Measurements from ENCODE around the gene TAP1.
A peak's percentile ranks its signal among the peaks of the same experiment; 100 is the strongest.
"Not testable (repeated sequence)": the region's sequence is repeated elsewhere in the genome, so short reads cannot be mapped to it uniquely, and the experiment has no call there.

The TAP1 gene, protein sequence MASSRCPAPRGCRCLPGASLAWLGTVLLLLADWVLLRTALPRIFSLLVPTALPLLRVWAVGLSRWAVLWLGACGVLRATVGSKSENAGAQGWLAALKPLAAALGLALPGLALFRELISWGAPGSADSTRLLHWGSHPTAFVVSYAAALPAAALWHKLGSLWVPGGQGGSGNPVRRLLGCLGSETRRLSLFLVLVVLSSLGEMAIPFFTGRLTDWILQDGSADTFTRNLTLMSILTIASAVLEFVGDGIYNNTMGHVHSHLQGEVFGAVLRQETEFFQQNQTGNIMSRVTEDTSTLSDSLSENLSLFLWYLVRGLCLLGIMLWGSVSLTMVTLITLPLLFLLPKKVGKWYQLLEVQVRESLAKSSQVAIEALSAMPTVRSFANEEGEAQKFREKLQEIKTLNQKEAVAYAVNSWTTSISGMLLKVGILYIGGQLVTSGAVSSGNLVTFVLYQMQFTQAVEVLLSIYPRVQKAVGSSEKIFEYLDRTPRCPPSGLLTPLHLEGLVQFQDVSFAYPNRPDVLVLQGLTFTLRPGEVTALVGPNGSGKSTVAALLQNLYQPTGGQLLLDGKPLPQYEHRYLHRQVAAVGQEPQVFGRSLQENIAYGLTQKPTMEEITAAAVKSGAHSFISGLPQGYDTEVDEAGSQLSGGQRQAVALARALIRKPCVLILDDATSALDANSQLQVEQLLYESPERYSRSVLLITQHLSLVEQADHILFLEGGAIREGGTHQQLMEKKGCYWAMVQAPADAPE

GRCh38 chr6:32853541-32854375 is at the start of gene TAP1, which contains the start of gene PSMB9:
Gene TAP1 (minus strand): TSS chr6:32853704. CDS start chr6:32853636, 68 bp downstream.
Gene PSMB9 (plus strand): TSS chr6:32854192. CDS start chr6:32854230, 38 bp downstream.
- DNase-seq, result peak in 1 of 2 experiments; percentile 24

DNA sequence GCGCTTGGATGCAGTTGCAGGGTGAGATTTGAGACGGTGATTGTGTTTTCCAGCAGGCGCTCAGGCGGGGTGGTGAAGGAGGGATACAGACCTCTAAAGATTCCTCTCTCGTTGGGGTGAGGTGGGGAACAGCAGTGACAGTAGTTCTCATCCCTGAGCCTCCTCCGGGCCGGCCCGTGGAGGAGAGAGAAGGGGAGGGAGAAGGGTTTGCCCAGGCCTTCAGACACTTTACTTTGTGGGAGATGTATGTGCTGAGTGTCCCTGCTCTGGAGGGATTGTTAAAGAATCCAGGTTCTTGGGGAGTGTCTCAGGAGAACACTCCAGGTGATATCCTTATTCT is 41.5 kb upstream of the TAP1 start:
- peak in 1 of 2 experiments; percentile 29 for DNase-seq

DNA sequence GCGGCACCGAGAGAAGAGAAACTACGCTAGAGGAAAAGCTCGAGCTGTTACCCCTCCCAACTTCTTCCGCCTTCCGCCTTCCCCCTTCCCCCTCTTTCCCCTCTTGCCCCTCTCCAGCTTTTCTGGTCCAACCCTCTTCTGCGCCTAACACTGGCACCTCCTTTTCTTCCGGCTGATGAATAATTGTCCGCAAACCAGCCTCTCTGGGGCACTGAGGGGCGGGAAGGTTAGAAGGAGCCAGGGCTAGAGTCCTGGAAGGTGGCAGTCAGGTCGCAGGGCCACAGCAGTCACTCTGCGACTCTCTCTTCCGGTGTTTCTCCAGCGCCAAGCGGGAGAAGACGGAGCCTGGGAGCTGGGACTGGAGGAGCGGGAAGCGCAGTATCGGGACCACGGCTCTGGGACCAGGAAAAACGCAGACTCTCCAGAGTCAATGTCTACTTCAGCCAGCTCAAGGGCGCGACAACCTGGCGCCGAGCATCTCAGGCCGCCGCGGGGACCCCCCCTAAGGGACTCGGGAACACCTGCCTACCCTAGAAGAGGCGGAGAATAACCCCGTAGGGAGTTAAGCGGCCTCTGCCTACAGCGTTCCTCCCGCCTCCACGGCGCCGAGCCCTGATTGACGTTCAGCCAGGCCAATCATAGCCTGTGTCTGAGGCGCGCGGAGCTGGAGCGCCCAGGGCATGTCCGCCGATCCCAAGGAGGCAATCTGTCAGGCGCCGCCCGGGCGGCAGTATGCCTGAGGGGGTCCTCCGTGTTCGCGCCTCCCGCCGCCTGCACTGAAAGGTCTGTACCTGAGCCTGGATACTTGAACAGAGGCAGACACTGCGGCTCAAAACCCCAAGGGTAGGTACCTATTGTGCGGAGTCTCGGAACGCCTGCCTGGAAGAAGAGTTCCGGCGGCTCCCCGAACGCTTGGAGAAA is 40.8 kb upstream of the TAP1 start:
- peak; percentile 86 to 96 for DNase-seq

GRCh38 chr6:32890831-32891230 is 37.3 kb upstream of the TAP1 start:
- no peak for DNase-seq

DNA sequence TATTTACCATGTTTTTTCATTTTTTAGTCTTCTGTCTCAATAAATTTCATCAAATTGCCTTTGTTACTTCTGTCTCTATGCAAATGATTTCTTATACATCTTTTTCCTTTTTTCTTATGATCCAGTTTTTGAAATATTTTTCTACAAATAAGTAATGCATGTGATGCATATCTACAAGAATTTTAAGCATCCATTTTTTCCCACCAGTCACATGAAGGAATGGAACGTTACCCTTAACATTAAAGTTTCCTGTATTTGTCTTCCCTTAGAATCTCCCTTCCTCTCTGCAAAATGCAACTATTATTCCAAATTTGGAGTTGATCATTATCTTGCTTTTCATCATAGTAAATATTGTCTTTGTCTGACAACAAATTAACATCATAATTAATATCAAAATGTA is 36.0 kb upstream of the TAP1 start:
- no peak for DNase-seq

DNA sequence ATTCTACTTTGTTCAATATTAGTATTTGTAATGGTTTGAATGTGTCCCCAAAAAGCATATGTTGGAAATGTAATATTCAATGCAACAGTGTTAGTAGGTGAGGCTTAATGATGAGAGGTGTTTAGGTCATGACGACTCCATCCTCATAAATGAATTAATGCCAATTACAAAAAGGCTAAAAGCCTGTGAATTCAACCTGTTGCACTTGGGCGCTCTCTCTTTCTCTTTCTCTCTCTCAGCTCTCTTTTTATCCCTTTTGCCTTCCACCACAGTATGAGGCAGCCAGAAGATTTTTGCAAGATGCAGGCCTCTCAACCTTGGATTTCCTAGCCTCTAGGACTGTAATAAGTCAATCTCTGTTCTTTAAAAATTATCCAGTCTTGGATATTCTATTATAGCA is 35.1 kb upstream of the TAP1 start:
- DNase-seq, result no peak

GRCh38 chr6:32887616-32888015 is 34.1 kb upstream of the TAP1 start:
- peak in 1 of 2 experiments; percentile 34 for DNase-seq

DNA sequence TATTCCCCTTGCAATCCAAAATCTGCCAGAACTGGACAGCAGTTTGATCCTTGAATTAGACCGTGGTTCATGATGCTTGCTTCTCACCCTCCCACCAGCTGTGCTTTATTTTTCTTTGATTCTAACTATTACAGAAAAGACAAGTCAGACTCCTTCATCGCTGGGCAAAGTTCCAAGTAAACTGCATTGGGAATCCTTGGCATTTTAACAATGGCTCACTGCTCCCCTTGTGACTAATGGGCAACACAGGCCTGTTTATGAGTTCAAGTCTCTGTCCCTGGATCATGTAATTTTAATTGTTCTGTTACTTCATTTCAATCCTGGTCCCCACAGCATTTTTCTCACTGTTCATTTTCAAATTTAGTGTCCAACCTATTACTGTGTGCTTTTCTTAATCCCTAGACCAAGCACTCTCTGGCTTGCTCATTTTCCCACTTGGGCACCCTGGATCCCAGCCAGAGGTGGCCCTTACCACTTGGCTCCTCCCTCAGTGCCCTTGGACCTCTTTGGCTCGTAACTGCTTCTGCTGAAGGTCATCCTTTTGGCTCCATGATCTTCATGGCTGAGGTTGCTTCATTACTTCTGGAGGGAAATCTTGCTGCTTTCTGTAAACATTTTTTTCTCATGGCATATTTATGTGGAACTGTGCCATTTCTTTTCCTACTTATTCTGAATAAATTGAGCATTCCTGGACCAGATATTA is 33.3 kb upstream of the TAP1 start:
- DNase-seq, result peak; percentile 47 to 82

DNA sequence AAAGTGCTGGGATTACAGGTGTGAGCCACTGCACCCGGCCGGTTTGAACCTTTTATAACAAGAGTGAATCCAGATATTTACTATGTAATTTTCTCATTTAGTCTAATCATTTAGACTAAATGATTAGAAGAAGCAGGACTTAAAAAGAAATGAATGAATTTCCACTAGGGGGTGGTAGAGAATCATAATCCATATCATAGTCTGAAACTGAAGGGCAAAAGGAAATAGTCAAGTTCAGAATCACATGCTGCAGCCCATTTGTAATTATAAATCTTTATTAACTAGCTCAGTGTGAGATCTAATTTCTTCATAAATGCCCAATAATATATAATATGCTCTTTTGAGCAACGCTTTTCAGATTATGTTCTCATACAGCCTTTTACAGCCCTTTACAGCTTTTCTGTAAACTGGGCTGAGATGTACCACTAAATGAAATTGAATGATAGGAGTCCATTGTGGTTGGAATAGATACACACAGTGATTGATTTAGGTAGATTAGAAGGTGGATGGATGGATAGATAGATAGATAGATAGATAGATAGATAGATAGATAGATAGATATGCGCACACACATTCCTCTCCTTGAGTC is 32.3 kb upstream of the TAP1 start:
- DNase-seq, result peak; percentile 78 to 79

GRCh38 chr6:32883789-32884188 is 30.3 kb upstream of the TAP1 start:
- DNase-seq, result no peak

GRCh38 chr6:32882879-32883250 is 29.4 kb upstream of the TAP1 start:
- no peak for DNase-seq

- not testable (repeated sequence) for DNase-seq
Measured at GRCh38 chr6:32880962-32881361, 27.5 kb upstream of the TAP1 start.

GRCh38 chr6:32879691-32880090 is 26.2 kb upstream of the TAP1 start:
- no peak for DNase-seq

DNA sequence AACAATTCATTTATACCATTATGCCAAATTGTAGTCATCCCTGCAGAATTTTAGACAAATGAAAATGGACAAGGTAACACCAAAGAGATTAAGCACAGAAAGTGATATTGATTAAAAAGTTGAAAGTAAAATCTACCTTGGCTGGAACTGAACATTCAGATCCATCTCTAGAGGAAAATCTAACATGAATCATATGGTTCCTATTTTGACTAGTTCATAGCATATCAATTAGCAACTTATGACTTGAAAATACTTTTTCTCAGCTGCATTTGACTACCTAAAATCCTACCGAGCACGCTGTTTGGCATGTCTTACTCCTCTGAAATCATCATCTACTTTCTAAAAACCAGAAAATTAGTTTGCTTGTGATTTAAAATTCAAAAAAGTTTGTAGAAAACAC is 23.1 kb upstream of the TAP1 start:
- no peak for DNase-seq

DNA sequence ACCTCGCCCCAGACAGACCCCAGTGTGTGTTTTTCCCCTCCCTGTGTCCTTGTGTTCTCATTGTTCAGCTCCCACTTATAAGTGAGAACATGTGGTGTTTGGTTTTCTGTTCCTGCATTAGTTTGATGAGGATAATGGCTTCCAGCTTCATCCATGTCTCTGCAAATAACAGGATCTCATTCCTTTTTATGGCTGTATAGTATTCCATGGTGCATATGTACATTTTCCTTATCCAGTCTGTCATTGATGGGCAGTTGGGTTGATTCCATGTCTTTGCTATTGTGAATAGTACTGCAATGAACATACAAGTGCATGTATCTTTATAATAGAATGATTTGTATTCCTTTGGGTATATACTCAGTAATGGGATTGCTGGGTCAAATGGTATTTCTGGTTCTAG is 20.4 kb upstream of the TAP1 start:
- not testable (repeated sequence) for DNase-seq

DNA sequence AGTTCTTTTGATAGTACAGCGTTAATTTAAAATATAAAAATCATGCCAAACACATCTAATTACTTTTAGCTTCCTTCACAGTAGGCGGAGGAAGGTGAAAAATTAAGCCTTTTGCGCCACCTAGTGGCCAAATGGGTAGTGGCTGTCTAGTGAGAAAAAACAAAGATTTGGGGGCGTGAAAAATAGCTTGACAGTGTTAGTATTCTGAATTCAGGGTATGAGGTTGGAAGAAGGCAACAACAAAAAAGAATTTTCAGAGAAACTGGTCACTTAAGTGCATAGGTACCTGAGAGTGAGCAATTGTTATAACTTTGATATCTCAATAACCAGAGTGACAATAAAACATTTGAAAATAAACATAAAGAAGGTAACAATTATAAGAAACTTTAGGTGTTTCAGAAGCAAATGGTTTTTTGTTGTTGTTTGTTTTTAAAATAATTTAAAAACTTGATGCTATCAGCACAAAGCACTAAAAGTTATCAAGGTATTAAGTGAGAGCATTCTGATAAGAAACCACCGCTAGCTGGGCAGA is 14.8 kb upstream of the TAP1 start:
- DNase-seq, result peak; percentile 59 to 71

GRCh38 chr6:32867554-32868256 is 14.2 kb upstream of the TAP1 start:
- no peak for DNase-seq

GRCh38 chr6:32867022-32867477 is 13.5 kb upstream of the TAP1 start:
- DNase-seq, result no peak

- DNase-seq, result no peak
Measured at GRCh38 chr6:32865724-32866443, 12.4 kb upstream of the TAP1 start.

Data from NCI-H446 (cell line).